GM23338 (cell line): ENCODE results near the gene NRXN2. TPM values are rescaled to one million over a fixed set of nuclear protein-coding genes. Genes with fewer than 3 reads are reported as not detected.

ENCODE experiments used
- ATAC-seq: fragments of 200-7000 bp; cut with Tn5 transposase; 3 replicates; pipeline ENCODE4 v1.9.1; 2020
- DNase-seq: peaks from one replicate; pipeline ENCODE4 v3.0.0-alpha.2; 2015; ENCODE audit warnings: low spot score
- H2AFZ ChIP-seq: fragments of 200-600 bp; sonication (generic); 2 replicates; pipeline ENCODE4 v1.8.0; 2016; ENCODE audit warnings: antibody characterized with exemption, mild to moderate bottlenecking, moderate library complexity
- H3F3A ChIP-seq: fragments of 200-600 bp; sonication (generic); replicated peaks from 2 replicates; pipeline ENCODE4 v1.8.0; 2017; ENCODE audit warnings: antibody characterized with exemption, mixed run types, low read depth
- H3K27ac ChIP-seq: fragments of 200-600 bp; sonication (generic); 2 replicates; pipeline ENCODE4 v1.6.1; 2016; ENCODE audit warnings: low read depth
- H3K27me3 ChIP-seq: fragments of 200-600 bp; sonication (generic); 2 replicates; pipeline ENCODE4 v1.8.0; 2016; ENCODE audit warnings: mild to moderate bottlenecking, mixed run types, moderate library complexity; ENCODE audit not compliant: insufficient read depth
- H3K36me3 ChIP-seq: fragments of 200-600 bp; sonication (generic); 2 replicates; pipeline ENCODE4 v1.8.0; 2016; ENCODE audit warnings: mild to moderate bottlenecking; ENCODE audit not compliant: insufficient read depth
- H3K4me1 ChIP-seq: fragments of 200-600 bp; sonication (generic); 2 replicates; pipeline ENCODE4 v1.8.0; 2016; ENCODE audit warnings: mild to moderate bottlenecking, moderate library complexity; ENCODE audit not compliant: insufficient read depth
- H3K4me2 ChIP-seq: fragments of 200-600 bp; sonication (generic); 2 replicates; pipeline ENCODE4 v1.7.1; 2017; ENCODE audit warnings: mixed run types
- H3K4me3 ChIP-seq: fragments of 200-600 bp; sonication (generic); 2 replicates; pipeline ENCODE4 v1.6.1; 2016; ENCODE audit warnings: mixed run types
- H3K79me2 ChIP-seq: fragments of 200-600 bp; sonication (generic); replicated peaks from 2 replicates; pipeline ENCODE4 v1.8.0; 2017; ENCODE audit warnings: mild to moderate bottlenecking; ENCODE audit not compliant: insufficient read depth
- H3K9me2 ChIP-seq: fragments of 200-600 bp; sonication (generic); 2 replicates; pipeline ENCODE4 v1.8.0; 2017; ENCODE audit not compliant: insufficient read depth
- H4K20me1 ChIP-seq: fragments of 200-600 bp; sonication (generic); replicated peaks from 2 replicates; pipeline ENCODE4 v1.8.0; 2017; ENCODE audit warnings: mild to moderate bottlenecking; ENCODE audit not compliant: insufficient read depth
- H3K27ac Mint-ChIP-seq: 2 replicates; pipeline ENCODE4 v1.8.0; 2020; ENCODE audit warnings: inconsistent platforms, mild to moderate bottlenecking, moderate library complexity, mixed read lengths
- H3K27me3 Mint-ChIP-seq: 3 replicates; pipeline ENCODE4 v1.8.0; 2022; ENCODE audit warnings: low read depth, mild to moderate bottlenecking, moderate library complexity, mixed read lengths, inconsistent platforms; ENCODE audit not compliant: insufficient read depth, poor library complexity
- H3K36me3 Mint-ChIP-seq: 3 replicates; pipeline ENCODE4 v1.8.0; 2021; ENCODE audit warnings: low read depth, mild to moderate bottlenecking, inconsistent platforms, moderate library complexity, mixed read lengths
- H3K4me1 Mint-ChIP-seq: 3 replicates; pipeline ENCODE4 v1.8.0; 2020; ENCODE audit warnings: mild to moderate bottlenecking, inconsistent platforms, mixed read lengths
- H3K4me3 Mint-ChIP-seq: 3 replicates; pipeline ENCODE4 v1.8.0; 2021; ENCODE audit warnings: moderate library complexity, mild to moderate bottlenecking, inconsistent platforms, mixed read lengths
- H3K9me3 Mint-ChIP-seq: 3 replicates; pipeline ENCODE4 v1.8.0; 2020; ENCODE audit warnings: moderate library complexity, mild to moderate bottlenecking, inconsistent platforms, mixed read lengths
- EZH2 ChIP-seq: fragments of 200-600 bp; sonication (generic); IDR thresholded peaks from one replicate; pipeline ENCODE4 v1.8.0; 2017; ENCODE audit warnings: antibody characterized with exemption, mild to moderate bottlenecking, low read depth; ENCODE audit not compliant: unreplicated experiment
- NANOG ChIP-seq: IDR thresholded peaks from 2 replicates; pipeline ENCODE4 v1.6.1; 2016; ENCODE audit warnings: antibody characterized with exemption, borderline replicate concordance
- ZNF114 ChIP-seq: fragments of 250-450 bp; sonication (Bioruptor Pico); IDR thresholded peaks from 2 replicates; pipeline ENCODE4 v1.5.0; 2020; ENCODE audit warnings: mild to moderate bottlenecking, moderate library complexity
- ZNF462 ChIP-seq: fragments of 250-450 bp; sonication (Bioruptor Pico); IDR thresholded peaks from 2 replicates; pipeline ENCODE4 v1.5.0; 2020; ENCODE audit warnings: mild to moderate bottlenecking, moderate library complexity
- polyA plus RNA-seq: library from polyadenylated mRNA; unstranded; fragments of >200 nt; fragmentation: Nextera tagmentation; extraction: Ambion mirVana; gene quantifications from 2 replicates; pipeline ENCODE4 v1.2.1, GENCODE V29; 2016
- total RNA-seq: library from RNA; depleted of rRNA; stranded (reverse); fragments of >200 nt; shearing (Covaris generic); gene quantifications from 2 replicates; pipeline ENCODE4 v1.2.3, GENCODE V29; 2014

The NRXN2 gene
- total and polyA plus RNA-seq, 2 experiments from 2014 or later = 3.4 to 17.0 TPM

- Mint-ChIP-seq H3K9me3 (no peaks in the 10 kb centered on the region), H3K4me3 (no peak overlapping the region; the same call in 2 of the 3 replicates), H3K27ac (peak overlapping the region; percentile 67), H3K36me3 (no peaks in the 10 kb centered on the region; the same call in 2 of the 3 replicates), H3K4me1 (peaks cover 39% of the 10 kb centered on the region), H3K27me3 (peaks cover 18% of the 10 kb centered on the region)
- H3K9me2 ChIP-seq = 0 out of 2 replicates have a peak, but pooled peaks cover 3% of the 10 kb centered on the region
- TF ChIP-seq ZNF462 (CRISPR knock-in tag) = no peak
- no peak overlapping the region for H3K27ac ChIP-seq
- no peak overlapping the region for H3K4me3 ChIP-seq
- ATAC-seq (peak; percentile 13), DNase-seq (no peak)
- peaks cover 9% of the 10 kb centered on the region for H3K4me1 ChIP-seq
- H3K27me3 ChIP-seq = no peaks in the 10 kb centered on the region
- H4K20me1 ChIP-seq = no peaks in the 10 kb centered on the region
- no peaks in the 10 kb centered on the region for H3F3A ChIP-seq
- H3K79me2 ChIP-seq = no peaks in the 10 kb centered on the region
- H3K36me3 ChIP-seq = no peaks in the 10 kb centered on the region
- H3K4me2 ChIP-seq = peak overlapping the region; percentile 26; the same call in 1 of the 2 replicates
- peak overlapping the region; percentile 88 for H2AFZ ChIP-seq
These were observed 162.7 kb downstream of the NRXN2 start for GRCh38 chr11:64560139-64560771.

- Mint-ChIP-seq H3K9me3 (no peaks in the 10 kb centered on the region), H3K4me1 (peaks cover 37% of the 10 kb centered on the region), H3K27ac (peak overlapping the region; percentile 67; the same call in 1 of the 2 replicates), H3K27me3 (peaks cover 19% of the 10 kb centered on the region), H3K4me3 (no peak overlapping the region; the same call in 2 of the 3 replicates), H3K36me3 (no peaks in the 10 kb centered on the region; the same call in 2 of the 3 replicates)
- Histone ChIP-seq H2AFZ (peak overlapping the region; percentile 88), H3K27me3 (no peaks in the 10 kb centered on the region), H3K79me2 (no peaks in the 10 kb centered on the region), H3K4me2 (peak overlapping the region; percentile 26; the same call in 1 of the 2 replicates), H3F3A (no peaks in the 10 kb centered on the region), H3K27ac (no peak overlapping the region), H3K9me2 (0 out of 2 replicates have a peak, but pooled peaks cover under 1% of the 10 kb centered on the region), H3K4me3 (no peak overlapping the region), H3K4me1 (peaks cover 9% of the 10 kb centered on the region), H4K20me1 (no peaks in the 10 kb centered on the region), H3K36me3 (no peaks in the 10 kb centered on the region)
- DNase-seq (peak; percentile 64), ATAC-seq (peak; percentile 17)
- TF ChIP-seq ZNF114 (CRISPR knock-in tag) (no peak), NANOG (no peak), EZH2 (no peak)
These were observed 163.5 kb downstream of the NRXN2 start for GRCh38 chr11:64559351-64560138.
